Measurements from ENCODE around the gene KRT75.

DNA sequence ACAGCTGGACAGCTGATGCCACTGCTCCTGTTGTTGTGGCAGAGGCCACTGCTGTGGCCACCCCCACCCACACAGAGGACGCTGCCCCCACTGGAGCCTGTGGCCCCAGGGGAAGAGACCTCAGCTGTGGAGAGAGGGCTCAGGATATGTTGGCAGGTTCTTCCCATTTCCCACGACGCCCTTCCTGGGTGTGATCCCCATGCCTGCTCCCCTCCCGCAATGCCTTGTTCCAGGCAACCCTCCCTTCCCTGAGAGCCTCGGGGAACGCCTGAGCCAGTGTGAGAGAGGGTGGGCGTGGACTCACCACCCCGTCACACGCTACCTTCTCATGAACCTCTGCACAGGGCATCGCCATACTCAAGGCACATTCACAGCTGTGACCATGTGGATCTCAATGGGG lies 22.4 kb downstream of the KRT75 start:
- TF ChIP-seq NFIC (IDR thresholded peaks at IDR 0.05) (no peak), EP300 (IDR thresholded peaks at IDR 0.05; ENCODE audit: borderline replicate concordance) (no peak), TEAD4 (IDR thresholded peaks at IDR 0.05) (no peak), MAX (IDR thresholded peaks at IDR 0.05) (no peak), TAF1 (IDR thresholded peaks at IDR 0.05; ENCODE audit: low read depth) (no peak), RAD21 (IDR thresholded peaks at IDR 0.05; ENCODE audit: low read depth) (no peak), FOXM1 (IDR thresholded peaks at IDR 0.05; ENCODE audit: borderline replicate concordance, low read depth) (no peak), REST (IDR thresholded peaks at IDR 0.05; ENCODE audit: low read depth) (no peak), YY1 (IDR thresholded peaks at IDR 0.05; ENCODE audit: low read depth) (no peak), ZBTB7A (IDR thresholded peaks at IDR 0.05; ENCODE audit: low read depth) (no peak), CEBPB (IDR thresholded peaks at IDR 0.05) (no peak)

All from Ishikawa (cell line).